MM.1S (cell line): ENCODE results near the gene CLTCL1.
"Not testable (repeated sequence)": the region's sequence is repeated elsewhere in the genome, so short reads cannot be mapped to it uniquely, and the experiment has no call there.

ENCODE experiments used
- EZH2 ChIP-seq: fragments of 300-600 bp; sonication (generic); optimal IDR thresholded peaks from 2 replicates; pipeline ENCODE3; 2017; ENCODE audit warnings: low read depth, mild to moderate bottlenecking, antibody characterized with exemption, low read length, mixed read lengths
- EZH2phosphoT487 ChIP-seq: fragments of 300-600 bp; sonication (generic); IDR thresholded peaks from 2 replicates; pipeline ENCODE4 v1.6.1; 2018; ENCODE audit warnings: antibody characterized with exemption, low read length
- TF ChIP-seq, protein P1 (sequence below): fragments of 300-600 bp; sonication (generic); IDR thresholded peaks from 2 replicates; pipeline ENCODE4 v1.5.1; 2016; ENCODE audit warnings: antibody characterized with exemption, low read length, mixed read lengths

DNA sequence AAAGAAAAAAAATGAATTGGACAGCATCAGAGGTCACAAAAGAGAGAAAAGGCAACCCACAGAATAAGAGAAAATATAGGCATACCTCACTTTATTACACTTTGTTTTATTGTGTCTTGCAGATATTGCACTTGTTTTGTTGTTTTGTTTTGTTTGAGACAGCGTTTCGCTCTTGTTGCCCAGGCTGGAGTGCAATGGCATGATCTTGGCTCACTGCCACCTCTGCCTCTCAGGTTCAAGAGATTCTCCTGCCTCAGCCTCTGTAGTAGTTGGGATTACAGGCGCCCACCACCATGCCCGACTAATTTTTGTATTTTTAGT lies 32.6 kb downstream of the CLTCL1 start:
- TF ChIP-seq, protein P1, sequence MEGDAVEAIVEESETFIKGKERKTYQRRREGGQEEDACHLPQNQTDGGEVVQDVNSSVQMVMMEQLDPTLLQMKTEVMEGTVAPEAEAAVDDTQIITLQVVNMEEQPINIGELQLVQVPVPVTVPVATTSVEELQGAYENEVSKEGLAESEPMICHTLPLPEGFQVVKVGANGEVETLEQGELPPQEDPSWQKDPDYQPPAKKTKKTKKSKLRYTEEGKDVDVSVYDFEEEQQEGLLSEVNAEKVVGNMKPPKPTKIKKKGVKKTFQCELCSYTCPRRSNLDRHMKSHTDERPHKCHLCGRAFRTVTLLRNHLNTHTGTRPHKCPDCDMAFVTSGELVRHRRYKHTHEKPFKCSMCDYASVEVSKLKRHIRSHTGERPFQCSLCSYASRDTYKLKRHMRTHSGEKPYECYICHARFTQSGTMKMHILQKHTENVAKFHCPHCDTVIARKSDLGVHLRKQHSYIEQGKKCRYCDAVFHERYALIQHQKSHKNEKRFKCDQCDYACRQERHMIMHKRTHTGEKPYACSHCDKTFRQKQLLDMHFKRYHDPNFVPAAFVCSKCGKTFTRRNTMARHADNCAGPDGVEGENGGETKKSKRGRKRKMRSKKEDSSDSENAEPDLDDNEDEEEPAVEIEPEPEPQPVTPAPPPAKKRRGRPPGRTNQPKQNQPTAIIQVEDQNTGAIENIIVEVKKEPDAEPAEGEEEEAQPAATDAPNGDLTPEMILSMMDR: not testable (repeated sequence)
- TF ChIP-seq EZH2phosphoT487, EZH2: not testable (repeated sequence)
